Gastroesophageal sphincter (tissue), 4 donors: ENCODE data around the gene LONP1. TPM values are rescaled to one million over a fixed set of nuclear protein-coding genes. Genes with fewer than 3 reads are reported as not detected.
A peak's percentile ranks its signal among the peaks of the same experiment; 100 is the strongest.

Experiments used
- ATAC-seq: fragments of 150-250 bp; one replicate; pipeline ENCODE4 v1.9.1; 2016; ENCODE audit warnings: mild to moderate bottlenecking, moderate library complexity
- H3K27ac ChIP-seq, 4 donors: fragments of 200-600 bp; sonication (generic) in 3 of 4; 1 replicate in 3 of 4; 2 replicates in 1 of 4; pipeline ENCODE4 v1.5.1; 2016 to 2019
- H3K27me3 ChIP-seq: fragments of 200-600 bp; sonication (generic); one replicate; pipeline ENCODE4 v1.5.1; 2019
- H3K36me3 ChIP-seq, 2 donors: fragments of 200-600 bp; sonication (generic); one replicate each; pipeline ENCODE4 v1.5.1; 2019; ENCODE audit warnings: control low read depth in 1 of 2
- H3K4me1 ChIP-seq, 3 donors: fragments of 200-600 bp; sonication (generic); 1 replicate in 2 of 3; 2 replicates in 1 of 3; pipeline ENCODE4 v1.5.1; 2016 to 2019; ENCODE audit warnings: control low read depth in 2 of 3
- H3K4me3 ChIP-seq, 2 donors: fragments of 200-600 bp; sonication (generic); one replicate each; pipeline ENCODE4 v1.5.1; 2019; ENCODE audit warnings: mild to moderate bottlenecking in 1 of 2, moderate library complexity in 1 of 2
- H3K9me3 ChIP-seq, 3 donors: fragments of 200-600 bp; sonication (generic); one replicate each; pipeline ENCODE4 v1.5.1; 2017 to 2019; ENCODE audit warnings: control low read depth in 2 of 3
- CTCF ChIP-seq, 4 experiments: fragments of 200-600 bp in 2 of 4; fragments of 450-650 bp in 2 of 4; sonication (generic) in 1 of 4; IDR thresholded peaks; one replicate each; pipeline ENCODE4 v1.5.1; 2017 to 2019; ENCODE audit warnings: antibody characterized with exemption in 4 of 4, mild to moderate bottlenecking in 2 of 4, moderate library complexity in 2 of 4
- EP300 ChIP-seq: sonication (generic); formaldehyde crosslinking; IDR thresholded peaks from one replicate; pipeline ENCODE4 v1.6.1; 2017; ENCODE audit warnings: antibody characterized with exemption, mild to moderate bottlenecking
- POLR2A ChIP-seq, 2 donors: fragments of 450-650 bp; IDR thresholded peaks; one replicate each; pipeline ENCODE4 v1.6.1; 2017; ENCODE audit warnings: antibody characterized with exemption in 2 of 2, mild to moderate bottlenecking in 2 of 2, moderate library complexity in 1 of 2
- POLR2AphosphoS5 ChIP-seq: sonication (generic); formaldehyde crosslinking; IDR thresholded peaks from one replicate; pipeline ENCODE4 v1.6.1; 2017; ENCODE audit warnings: antibody characterized with exemption
- WGBS, 2 donors: methylation state at CpG; one replicate each; pipeline ENCODE4 v1.1.5; 2018; ENCODE audit warnings: low coverage in 1 of 2; 5-methylcytosine and 5-hydroxymethylcytosine counted together
- total RNA-seq, 4 donors: library from RNA; depleted of rRNA; stranded (reverse); fragments of >200 nt; gene quantifications; one replicate each; pipeline ENCODE4 v1.1.0, GENCODE V29; 2016

The LONP1 gene
- total RNA-seq, 4 donors from 2014 or later: 44.5 to 73.2 (median 64.1) TPM

GRCh38 chr19:5683177-5683886, 36.6 kb downstream of the LONP1 start:
- Histone ChIP-seq H3K36me3 (peaks cover 0 to 9% of the 10 kb centered on the region in 2 donors), H3K27ac (no peak overlapping the region), H3K4me3 (no peak overlapping the region), H3K4me1 (peaks cover 0 to 47% (median 14%) of the 10 kb centered on the region in 3 donors), H3K27me3 (no peaks in the 10 kb centered on the region), H3K9me3 (no peaks in the 10 kb centered on the region)
- ATAC-seq: no peak
- TF ChIP-seq POLR2A (IDR thresholded peaks at IDR 0.05) (no peak), POLR2AphosphoS5 (no peak), EP300 (no peak), CTCF (IDR thresholded peaks at IDR 0.05) (no peak)
- WGBS, 2 donors: 87 to 100% methylated on average over 1 to 7 of the region's 10 CpGs

GRCh38 chr19:5682107-5682482, 37.9 kb downstream of the LONP1 start:
- H3K36me3 ChIP-seq: peaks cover 0 to 19% of the 10 kb centered on the region in 2 donors
- no peak for ATAC-seq
- no peaks in the 10 kb centered on the region for H3K9me3 ChIP-seq
- H3K4me1 ChIP-seq: peaks cover 0 to 43% (median 14%) of the 10 kb centered on the region in 3 donors
- TF ChIP-seq POLR2A (IDR thresholded peaks at IDR 0.05) (no peak), CTCF (IDR thresholded peaks at IDR 0.05) (no peak), EP300 (no peak), POLR2AphosphoS5 (no peak)
- WGBS, 2 donors: 80% methylated on average over 3 of the region's 3 CpGs
- H3K27ac ChIP-seq: no peak overlapping the region
- H3K4me3 ChIP-seq: no peak overlapping the region
- no peaks in the 10 kb centered on the region for H3K27me3 ChIP-seq

GRCh38 chr19:5681391-5682106, 38.4 kb downstream of the LONP1 start:
- ATAC-seq: no peak
- TF ChIP-seq EP300 (no peak), POLR2A (IDR thresholded peaks at IDR 0.05) (no peak), CTCF (IDR thresholded peaks at IDR 0.05) (no peak), POLR2AphosphoS5 (no peak)
- Histone ChIP-seq H3K27me3 (no peaks in the 10 kb centered on the region), H3K36me3 (peaks cover 0 to 19% of the 10 kb centered on the region in 2 donors), H3K9me3 (no peaks in the 10 kb centered on the region), H3K4me1 (peaks cover 0 to 37% (median 14%) of the 10 kb centered on the region in 3 donors), H3K4me3 (peak overlapping the region; percentile 74 to 79), H3K27ac (peak overlapping the region in 3 of 4 donors; percentile 91 to 98 (median 96))
- 44 to 51% methylated on average over 14 of the region's 17 CpGs for WGBS, 2 donors

- Histone ChIP-seq H3K27ac (peak within 1 kb of the TSS; percentile 76 to 98 (median 94)), H3K4me1 (peaks cover 0 to 31% (median 14%) of the 10 kb centered on the region in 3 donors), H3K27me3 (no peaks in the 10 kb centered on the region), H3K36me3 (peaks cover 0 to 19% of the 10 kb centered on the region in 2 donors), H3K9me3 (no peaks in the 10 kb centered on the region), H3K4me3 (peak within 1 kb of the TSS; percentile 74 to 79)
- 8% methylated on average over 5 of the region's 94 CpGs; no CpG with 5 or more reads in 1 of the 2 donors for WGBS, 2 donors
- TF ChIP-seq POLR2AphosphoS5: no peak
- no peak for TF ChIP-seq POLR2A (IDR thresholded peaks at IDR 0.05)
- no peak for TF ChIP-seq CTCF (IDR thresholded peaks at IDR 0.05)
- TF ChIP-seq EP300: no peak
- peak; percentile 98 for ATAC-seq
Observed at GRCh38 chr19:5680437-5681368, 39.2 kb downstream of the LONP1 start, which contains the start of the genes HSD11B1L and MICOS13. Gene HSD11B1L (plus strand): TSS chr19:5681027. CDS start chr19:5684833, 3,806 bp downstream. Gene MICOS13 (minus strand): TSS chr19:5680516. CDS start chr19:5680486, 30 bp downstream.
